Upper lobe of left lung (tissue), 4 donors: ENCODE measurements around the gene DYNC1I2.

ENCODE experiments used
- CTCF ChIP-seq, 6 experiments: fragments of 450-650 bp in 4 of 6; fragments of 200-600 bp in 2 of 6; sonication (generic) in 2 of 6; IDR thresholded peaks; one replicate each; pipeline ENCODE4 v1.5.1; 2016 to 2019; ENCODE audit warnings: antibody characterized with exemption in 6 of 6
- POLR2A ChIP-seq, 4 donors: fragments of 450-650 bp; IDR thresholded peaks; one replicate each; pipeline ENCODE4 v1.5.1; 2016 to 2017; ENCODE audit warnings: antibody characterized with exemption in 4 of 4, mild to moderate bottlenecking in 2 of 4
- POLR2AphosphoS5 ChIP-seq, 2 donors: sonication (generic); formaldehyde crosslinking; IDR thresholded peaks; one replicate each; pipeline ENCODE4 v1.5.1; 2017; ENCODE audit warnings: antibody characterized with exemption in 2 of 2

- TF ChIP-seq POLR2AphosphoS5 (IDR thresholded peaks at IDR 0.05), result peak; percentile 51 to 72
- peak in 1 of 6 experiments; percentile 20 for TF ChIP-seq CTCF (IDR thresholded peaks at IDR 0.05)
- peak in 3 of 4 donors; percentile 20 to 66 (median 41) for TF ChIP-seq POLR2A (IDR thresholded peaks at IDR 0.05)
Observed at GRCh38 chr2:171687287-171688128, at the start of gene DYNC1I2.
